Suppressor macrophage treated with lipopolysaccharide for 4 hours (primary cell): ENCODE data around the gene TPSAB1.
"Not testable (repeated sequence)": the region's sequence is repeated elsewhere in the genome, so short reads cannot be mapped to it uniquely, and the experiment has no call there.

Experiments used
- DNase-seq: peaks from one replicate; pipeline ENCODE4 v3.0.0-alpha.2; 2020

Gene TPSAB1

DNA sequence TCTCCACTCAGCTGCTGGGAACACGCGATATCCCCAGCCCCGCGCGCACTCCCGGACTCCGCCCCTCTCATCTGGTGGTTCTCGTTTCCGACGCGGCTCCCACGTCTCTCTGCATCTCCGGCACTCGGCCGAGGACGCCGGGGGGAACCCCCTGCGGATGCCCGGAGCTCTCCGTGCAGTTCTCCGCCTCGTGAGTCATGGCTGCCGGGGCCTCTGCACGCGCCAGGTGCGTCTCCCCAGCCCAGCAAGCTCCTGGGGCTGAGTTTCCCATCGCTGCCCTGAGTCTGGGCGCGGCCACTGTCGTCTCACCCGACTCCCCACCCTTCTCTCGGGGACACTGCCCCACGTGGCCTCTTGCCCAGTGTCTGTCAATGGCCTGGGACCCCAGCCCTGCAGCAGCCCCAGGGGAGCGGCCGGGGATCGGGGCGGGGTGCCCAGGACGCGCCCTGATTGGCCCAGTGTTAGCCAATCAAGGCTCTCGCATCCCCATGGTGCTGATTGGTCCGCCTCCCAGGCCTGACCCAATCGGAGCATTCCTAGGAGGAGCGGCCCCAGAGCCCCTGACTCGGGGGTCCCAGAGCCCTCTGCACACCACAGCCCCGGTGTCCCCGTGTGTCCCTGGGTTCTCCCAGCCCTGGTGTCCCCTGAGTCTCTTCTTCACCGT lies 13.3 kb downstream of the TPSAB1 start:
- DNase-seq: not testable (repeated sequence)

GRCh38 chr16:1254821-1255220 lies 14.3 kb downstream of the TPSAB1 start:
- DNase-seq: not testable (repeated sequence)

GRCh38 chr16:1255276-1256122 lies 15.0 kb downstream of the TPSAB1 start, which contains the start of gene TPSD1:
TSS of gene TPSD1 (plus strand) at chr16:1256069. CDS start at chr16:1256281, 212 bp downstream.
- DNase-seq: not testable (repeated sequence)

DNA sequence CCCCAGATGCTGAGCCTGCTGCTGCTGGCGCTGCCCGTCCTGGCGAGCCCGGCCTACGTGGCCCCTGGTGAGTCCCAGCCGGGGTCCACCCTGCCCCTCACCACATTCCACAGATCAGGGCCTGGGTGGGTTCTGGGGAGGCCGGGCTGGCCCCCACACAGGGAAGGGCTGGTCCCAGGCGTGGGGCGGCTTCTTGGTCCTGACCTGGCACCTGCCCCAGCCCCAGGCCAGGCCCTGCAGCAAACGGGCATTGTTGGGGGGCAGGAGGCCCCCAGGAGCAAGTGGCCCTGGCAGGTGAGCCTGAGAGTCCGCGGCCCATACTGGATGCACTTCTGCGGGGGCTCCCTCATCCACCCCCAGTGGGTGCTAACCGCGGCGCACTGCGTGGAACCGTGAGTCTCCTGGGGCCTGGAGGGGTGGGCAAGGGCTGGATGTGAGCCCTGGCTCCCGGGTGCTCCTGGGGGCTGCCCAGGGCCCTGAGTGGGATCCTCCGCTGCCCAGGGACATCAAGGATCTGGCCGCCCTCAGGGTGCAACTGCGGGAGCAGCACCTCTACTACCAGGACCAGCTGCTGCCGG lies 15.9 kb downstream of the TPSAB1 start:
- not testable (repeated sequence) for DNase-seq

- no peak for DNase-seq
Measured at GRCh38 chr16:1256874-1257322, 16.4 kb downstream of the TPSAB1 start.

DNA sequence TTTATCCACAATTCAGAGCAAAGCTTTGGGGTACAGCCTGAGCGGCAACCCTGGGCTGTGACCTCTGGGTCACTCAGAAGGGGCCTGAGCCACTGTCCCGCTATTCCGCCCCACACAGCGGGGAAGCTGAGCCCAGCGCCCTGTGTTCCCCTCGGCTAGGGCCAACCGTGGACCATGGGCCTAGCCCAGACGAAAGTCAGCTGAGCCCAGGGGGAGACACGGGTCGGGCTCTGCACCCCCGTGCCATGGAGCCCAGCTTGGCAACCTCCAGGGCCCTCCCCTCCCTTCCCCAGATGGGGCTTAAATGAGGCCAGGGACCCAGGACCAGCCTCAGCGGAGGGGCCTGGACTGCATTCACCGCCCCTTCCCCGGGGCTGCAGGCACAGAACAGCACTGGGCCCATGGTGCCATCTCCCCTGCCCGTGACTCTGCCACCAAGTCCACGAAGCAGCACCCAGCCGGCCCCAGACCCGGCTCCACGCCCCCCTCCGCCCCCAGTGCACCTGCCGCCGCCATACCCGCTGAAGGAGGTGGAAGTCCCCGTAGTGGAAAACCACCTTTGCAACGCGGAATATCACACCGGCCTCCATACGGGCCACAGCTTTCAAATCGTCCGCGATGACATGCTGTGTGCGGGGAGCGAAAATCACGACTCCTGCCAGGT lies 17.2 kb downstream of the TPSAB1 start:
- DNase-seq: no peak

DNA sequence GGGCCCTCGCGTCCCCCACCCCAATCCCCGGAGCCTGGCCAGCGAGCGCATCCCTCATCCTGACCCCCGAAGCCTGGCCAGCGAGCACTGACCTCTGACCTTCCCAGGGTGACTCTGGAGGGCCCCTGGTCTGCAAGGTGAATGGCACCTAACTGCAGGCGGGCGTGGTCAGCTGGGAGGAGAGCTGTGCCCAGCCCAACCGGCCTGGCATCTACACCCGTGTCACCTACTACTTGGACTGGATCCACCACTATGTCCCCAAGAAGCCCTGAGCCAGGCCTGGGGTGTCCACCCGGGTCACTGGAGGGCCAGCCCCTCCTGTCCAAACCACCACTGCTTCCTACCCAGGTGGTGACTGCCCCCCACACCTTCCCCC lies 17.7 kb downstream of the TPSAB1 start:
- DNase-seq: no peak

DNA sequence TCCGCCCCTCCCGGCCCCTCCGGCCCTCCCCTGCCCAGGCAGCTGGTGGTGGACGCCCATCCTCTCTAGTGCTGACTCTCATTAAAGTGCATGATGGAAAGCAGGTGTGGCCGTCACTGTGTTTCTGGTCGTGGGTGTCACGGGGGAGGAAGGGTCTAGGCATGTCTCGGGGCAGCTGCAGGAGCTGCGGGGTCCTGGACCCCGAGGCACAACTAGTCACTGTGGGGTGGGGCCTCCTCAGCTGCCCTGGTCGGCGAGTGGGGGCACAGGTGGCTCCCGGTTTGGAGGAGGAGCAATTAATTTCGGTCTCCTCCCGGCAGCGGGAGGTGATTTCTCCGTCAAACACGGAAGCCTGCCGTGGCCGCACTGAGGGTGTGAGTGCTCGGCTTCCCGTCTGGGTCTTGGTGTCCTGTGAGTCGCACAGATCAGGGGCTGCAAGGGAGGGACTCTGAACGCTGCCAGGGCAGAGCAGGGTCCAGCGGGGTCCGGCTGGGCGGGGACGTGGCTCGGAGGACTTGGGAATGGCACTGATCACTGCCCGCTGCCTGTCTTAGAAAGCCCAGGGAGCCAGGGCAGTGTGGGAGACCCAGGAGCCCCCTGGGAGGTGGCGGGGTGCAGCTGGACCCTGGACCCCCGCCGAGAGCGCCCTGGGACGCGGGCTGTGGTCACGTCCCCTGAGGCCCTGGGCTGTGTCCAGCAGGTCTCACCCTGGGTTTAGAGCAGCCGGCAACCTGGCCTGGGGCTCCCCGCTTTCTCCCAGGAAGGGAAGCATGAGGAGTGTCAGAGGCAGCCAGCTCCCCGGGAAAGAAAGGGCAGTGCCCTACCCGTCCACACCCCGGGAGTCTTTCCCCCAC lies 18.6 kb downstream of the TPSAB1 start:
- no peak for DNase-seq

DNA sequence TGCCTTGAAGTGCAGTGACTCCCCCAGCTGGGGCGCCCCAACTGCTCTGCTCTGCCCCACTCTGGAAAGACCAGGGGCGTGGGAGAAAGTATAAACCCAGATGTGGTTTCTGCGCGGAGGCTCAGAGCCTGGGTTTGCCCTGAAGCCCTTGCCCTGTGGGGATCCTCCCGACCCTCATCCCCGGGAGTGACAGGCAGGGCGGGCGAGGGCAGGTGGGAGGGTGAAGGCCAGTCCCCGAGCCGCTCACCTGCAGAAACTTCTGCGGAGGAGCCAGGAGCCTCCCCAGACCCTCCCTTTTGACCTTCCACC lies 19.2 kb downstream of the TPSAB1 start:
- no peak for DNase-seq

DNA sequence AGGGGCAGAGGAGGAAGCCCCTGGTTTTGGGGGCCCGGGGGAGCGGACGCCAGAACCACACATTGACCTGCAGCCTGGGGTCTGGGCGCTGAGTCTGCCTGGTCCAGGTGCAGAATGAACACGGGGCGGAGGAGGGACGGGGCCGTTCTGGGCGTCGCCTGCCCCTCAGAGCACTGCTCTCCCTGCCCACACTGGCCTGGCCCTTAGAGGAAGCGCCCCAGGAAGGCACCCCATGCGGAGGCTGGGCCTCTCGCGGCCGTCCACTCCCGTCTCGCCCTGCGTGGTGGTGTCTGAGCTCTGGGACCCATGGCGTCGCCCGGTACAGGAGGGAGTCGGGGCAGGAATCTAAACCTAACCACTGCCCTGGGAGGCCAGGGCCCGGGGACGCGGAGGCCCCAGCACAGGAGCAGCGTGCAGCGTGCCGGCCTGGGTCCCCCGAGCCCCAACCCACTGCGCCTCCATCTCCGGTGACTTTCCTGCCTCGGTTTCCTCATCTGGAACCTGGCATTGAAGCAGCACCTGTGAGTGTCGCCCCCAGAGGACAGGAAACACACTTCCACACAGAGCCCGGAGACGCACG lies 19.7 kb downstream of the TPSAB1 start:
- DNase-seq: no peak

GRCh38 chr16:1261131-1261892 lies 20.8 kb downstream of the TPSAB1 start:
- DNase-seq: no peak

GRCh38 chr16:1262210-1262845 lies 21.8 kb downstream of the TPSAB1 start:
- DNase-seq: no peak

DNA sequence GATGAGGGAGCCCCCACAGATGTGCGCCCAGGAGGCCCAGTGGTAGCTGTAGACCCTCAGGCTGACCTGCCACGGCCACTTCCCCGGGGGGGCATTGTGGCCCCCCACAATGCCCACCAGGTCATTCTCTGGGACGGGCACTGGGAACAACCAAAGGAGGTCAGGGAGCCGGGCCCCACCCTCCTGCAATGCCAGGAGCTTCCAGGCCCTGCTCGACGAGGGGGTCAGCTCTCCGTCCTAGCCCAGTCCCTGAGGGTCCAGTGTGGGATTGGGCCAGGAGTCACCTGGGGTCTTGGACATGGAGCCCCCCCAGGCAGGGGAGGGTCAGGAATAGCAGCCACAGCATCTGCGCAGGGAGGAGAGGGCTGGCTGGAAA lies 22.3 kb downstream of the TPSAB1 start:
- no peak for DNase-seq

GRCh38 chr16:1263591-1264344 lies 23.3 kb downstream of the TPSAB1 start:
- DNase-seq: no peak

- DNase-seq: no peak
Measured at GRCh38 chr16:1264345-1265089, 24.0 kb downstream of the TPSAB1 start.

DNA sequence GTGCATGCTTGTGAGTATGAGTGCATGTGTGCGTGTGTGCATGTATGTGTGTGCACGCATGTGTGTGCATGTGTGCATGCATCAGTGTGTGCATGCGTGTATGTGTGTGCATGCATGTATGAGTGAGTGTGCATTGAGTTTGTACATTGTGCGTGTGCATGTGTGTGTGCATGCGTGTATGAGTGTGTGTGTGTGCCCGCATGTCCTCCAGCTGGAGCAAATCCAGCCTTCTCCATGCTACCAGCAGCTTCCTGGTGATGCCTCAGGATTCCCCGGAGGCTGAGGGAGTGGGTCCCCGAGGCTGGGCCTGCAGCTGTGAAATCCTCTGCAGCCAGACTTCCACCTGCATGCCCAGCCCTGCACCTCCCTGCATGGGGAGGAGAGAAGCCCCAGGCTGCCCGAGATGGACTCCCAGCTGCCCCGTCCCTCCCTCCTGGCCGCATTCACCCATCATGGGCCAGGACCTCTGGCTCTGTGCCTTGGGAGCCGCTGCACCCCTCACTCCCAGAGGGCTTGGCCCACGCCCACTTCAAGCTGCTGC lies 24.7 kb downstream of the TPSAB1 start:
- DNase-seq: no peak

DNA sequence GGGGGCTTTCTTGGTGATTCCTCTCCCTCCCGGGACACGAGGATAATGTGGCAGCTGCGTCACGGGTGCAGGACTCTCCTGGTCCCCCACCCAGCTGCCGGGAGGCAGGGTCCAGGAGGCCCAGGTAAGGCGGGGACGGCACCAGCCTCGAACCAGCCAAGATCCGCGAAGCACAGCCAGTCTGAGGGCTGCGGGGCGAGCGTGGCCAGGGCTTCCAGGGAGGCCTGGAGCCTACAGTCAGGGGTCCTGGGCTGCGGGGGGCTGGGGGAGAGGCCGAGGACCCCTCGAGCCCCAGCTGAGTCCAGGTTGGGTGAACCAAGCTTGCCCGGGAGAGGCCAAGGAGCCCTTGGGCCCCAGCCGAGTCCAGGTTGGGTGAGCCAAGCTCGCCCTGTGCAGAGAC lies 25.3 kb downstream of the TPSAB1 start:
- no peak for DNase-seq

- not testable (repeated sequence) for DNase-seq
Measured at GRCh38 chr16:1269418-1269817, 28.9 kb downstream of the TPSAB1 start.

DNA sequence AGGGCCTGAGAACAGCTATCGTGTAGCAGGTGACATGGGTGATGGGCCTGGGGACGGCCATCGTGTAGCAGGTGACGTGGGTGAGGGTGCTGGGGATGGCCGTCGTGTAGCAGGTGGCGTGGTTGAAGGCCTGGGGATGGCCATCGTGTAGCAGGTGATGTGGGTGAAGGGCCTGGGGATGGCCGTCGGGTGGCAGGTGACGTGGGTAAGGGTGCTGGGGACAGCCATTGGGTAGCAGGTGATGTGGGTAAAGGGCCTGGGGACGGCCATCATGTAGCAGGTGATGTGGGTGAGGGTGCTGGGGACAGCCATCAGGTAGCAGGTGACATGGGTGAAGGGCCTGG lies 30.8 kb downstream of the TPSAB1 start:
- DNase-seq: no peak
